Measurements from ENCODE around the gene STAT3. TPM values are rescaled to one million over a fixed set of nuclear protein-coding genes. Genes with fewer than 3 reads are reported as not detected.

The STAT3 gene
- total and polyA plus RNA-seq, 9 of the 15 experiments (the other 6 are each of a cell fraction or from before 2014, with no cell fraction given) = 90.0 to 179 (median 114) TPM

GRCh38 chr17:42387661-42388380, 421 bp downstream of the STAT3 start (continued):
- peak in 1 of 2 experiments; percentile 66; a peak in 2 of 4 replicates for TF ChIP-seq HDAC1 (IDR thresholded peaks at IDR 0.05)
- no peak for TF ChIP-seq FOXJ3 (CRISPR knock-in tag; IDR thresholded peaks at IDR 0.05)
- 0 out of 2 replicates have a peak, but pooled peaks have one; percentile 46 for TF ChIP-seq ELF1 (tag; IDR thresholded peaks at IDR 0.05)
- 0 out of 4 replicates have a peak, but pooled peaks of 1 of the 2 experiments have one; percentile 11 for TF ChIP-seq TBL1XR1 (IDR thresholded peaks at IDR 0.05; ENCODE audit: low read length in 2 of 2)
- TF ChIP-seq ZBTB7A (IDR thresholded peaks at IDR 0.05; ENCODE audit: borderline replicate concordance, control insufficient read depth, low read depth, low read length) = 0 out of 2 replicates have a peak, but pooled peaks have one; percentile 31
- TF ChIP-seq RREB1 (CRISPR knock-in tag; IDR thresholded peaks at IDR 0.05) = no peak
- 0 out of 2 replicates have a peak, but pooled peaks have one; percentile 11 for TF ChIP-seq STAG1 (CRISPR knock-in tag; IDR thresholded peaks at IDR 0.05; ENCODE audit: borderline replicate concordance)
- TF ChIP-seq TBP (optimal IDR thresholded peaks at IDR 0.05; ENCODE audit: low read depth, low read length) = no peak
- TF ChIP-seq CREM (IDR thresholded peaks at IDR 0.05; ENCODE audit: low read depth) = no peak
- TF ChIP-seq THRB (CRISPR knock-in tag; conservative IDR thresholded peaks at IDR 0.05) = no peak
- TF ChIP-seq CHD1 (IDR thresholded peaks at IDR 0.05; ENCODE audit: low read length) = peak; percentile 58
- TF ChIP-seq ZNF764 (CRISPR knock-in tag; IDR thresholded peaks at IDR 0.05; ENCODE audit: low read depth) = no peak
- no peak for TF ChIP-seq POLR2AphosphoS2 (IDR thresholded peaks at IDR 0.05; ENCODE audit: low read length)
- TF ChIP-seq PCBP1 (IDR thresholded peaks at IDR 0.05; ENCODE audit: low read depth, low read length, poor library complexity, severe bottlenecking) = peak; percentile 94
- TF ChIP-seq ZFP36 (IDR thresholded peaks at IDR 0.05; ENCODE audit: low read depth, low read length, partially characterized antibody) = no peak
- TF ChIP-seq NKRF (IDR thresholded peaks at IDR 0.05; ENCODE audit: borderline replicate concordance) = peak; percentile 66; the same call in 1 of the 2 replicates
- no peak for TF ChIP-seq NUFIP1 (IDR thresholded peaks at IDR 0.05; ENCODE audit: partially characterized antibody)
- TF ChIP-seq NEUROD1 (IDR thresholded peaks at IDR 0.05; ENCODE audit: borderline replicate concordance, low read depth, low read length, partially characterized antibody) = no peak
